ENCODE data around the gene SYT9. TPM values are rescaled to one million over a fixed set of nuclear protein-coding genes. Genes with fewer than 3 reads are reported as not detected.

Gene SYT9
- total and polyA plus RNA-seq, 4 experiments from 2014 or later, result not detected

GRCh38 chr11:7448201-7448600 is 196.5 kb downstream of the SYT9 start:
- H3K4me1 Mint-ChIP-seq, result no peaks in the 10 kb centered on the region
- POLR2A ChIA-PET (ENCODE audit: partially characterized antibody), result no interaction called here
- H3K27me3 Mint-ChIP-seq, result peaks cover 2 to 7% of the 10 kb centered on the region in 2 donors
- no peak overlapping the region for H3K4me3 Mint-ChIP-seq
- CTCF ChIA-PET (ENCODE audit: partially characterized antibody), result interaction anchor here (1.0 to 1.5 kb wide), 2 partner anchors 11 to 390 kb away, joined by 3 read pairs; no protein-coding TSS in a partner anchor
- Histone ChIP-seq H3K9me3 (ENCODE audit: control insufficient read depth in 1 of 2, low read length in 2 of 2) (no peaks in the 10 kb centered on the region), H3K4me3 (ENCODE audit: low read length in 2 of 2) (no peak overlapping the region), H3K4me1 (ENCODE audit: insufficient read depth, low read length) (no peaks in the 10 kb centered on the region), H3K36me3 (ENCODE audit: insufficient read depth, low read length) (no peaks in the 10 kb centered on the region), H3K27ac (ENCODE audit: low read depth, low read length) (no peak overlapping the region), H3K27me3 (ENCODE audit: insufficient read depth, low read length) (no peaks in the 10 kb centered on the region)
- H3K36me3 Mint-ChIP-seq, result no peaks in the 10 kb centered on the region
- no peaks in the 10 kb centered on the region for H3K9me3 Mint-ChIP-seq
- no peak overlapping the region for H3K27ac Mint-ChIP-seq
- no peak for DNase-seq
- intact Hi-C loops (cut with micrococcal nuclease), result no loop called here

GRCh38 chr11:7449211-7449840 is 197.6 kb downstream of the SYT9 start:
- H3K27ac Mint-ChIP-seq, result no peak overlapping the region
- Histone ChIP-seq H3K9me3 (ENCODE audit: control insufficient read depth in 1 of 2, low read length in 2 of 2) (no peaks in the 10 kb centered on the region), H3K27ac (ENCODE audit: low read depth, low read length) (no peak overlapping the region), H3K4me3 (ENCODE audit: low read length in 2 of 2) (no peak overlapping the region), H3K36me3 (ENCODE audit: insufficient read depth, low read length) (no peaks in the 10 kb centered on the region), H3K27me3 (ENCODE audit: insufficient read depth, low read length) (no peaks in the 10 kb centered on the region), H3K4me1 (ENCODE audit: insufficient read depth, low read length) (no peaks in the 10 kb centered on the region)
- intact Hi-C loops (cut with micrococcal nuclease), result no loop called here
- H3K9me3 Mint-ChIP-seq, result no peaks in the 10 kb centered on the region
- H3K27me3 Mint-ChIP-seq, result peaks cover 2 to 7% of the 10 kb centered on the region in 2 donors
- H3K4me3 Mint-ChIP-seq, result no peak overlapping the region
- no peaks in the 10 kb centered on the region for H3K36me3 Mint-ChIP-seq
- DNase-seq, result no peak
- POLR2A ChIA-PET (ENCODE audit: partially characterized antibody), result no interaction called here
- CTCF ChIA-PET (ENCODE audit: partially characterized antibody), result interaction anchor here (3.8 kb wide), 1 partner anchor 9 kb away, joined by 24 read pairs; no protein-coding TSS in a partner anchor
- H3K4me1 Mint-ChIP-seq, result no peaks in the 10 kb centered on the region

- Mint-ChIP-seq H3K4me1 (no peaks in the 10 kb centered on the region), H3K27ac (peak overlapping the region in 1 of 7 donors; percentile 5), H3K36me3 (no peaks in the 10 kb centered on the region), H3K9me3 (no peaks in the 10 kb centered on the region), H3K27me3 (peaks cover 2 to 7% of the 10 kb centered on the region in 2 donors), H3K4me3 (no peak overlapping the region)
- H3K27ac ChIP-seq (ENCODE audit: low read depth, low read length), result no peak overlapping the region
- no peaks in the 10 kb centered on the region for H3K27me3 ChIP-seq (ENCODE audit: insufficient read depth, low read length)
- H3K4me3 ChIP-seq (ENCODE audit: low read length in 2 of 2), result no peak overlapping the region
- intact Hi-C loops (cut with micrococcal nuclease), result no loop called here
- H3K36me3 ChIP-seq (ENCODE audit: insufficient read depth, low read length), result no peaks in the 10 kb centered on the region
- CTCF ChIA-PET (ENCODE audit: partially characterized antibody), result interaction anchor here (3.8 kb wide), 1 partner anchor 9 kb away, joined by 24 read pairs; no protein-coding TSS in a partner anchor
- POLR2A ChIA-PET (ENCODE audit: partially characterized antibody), result no interaction called here
- no peaks in the 10 kb centered on the region for H3K4me1 ChIP-seq (ENCODE audit: insufficient read depth, low read length)
- H3K9me3 ChIP-seq (ENCODE audit: control insufficient read depth in 1 of 2, low read length in 2 of 2), result no peaks in the 10 kb centered on the region
- no peak for DNase-seq
Observed at GRCh38 chr11:7449841-7450214, 198.1 kb downstream of the SYT9 start.

DNA sequence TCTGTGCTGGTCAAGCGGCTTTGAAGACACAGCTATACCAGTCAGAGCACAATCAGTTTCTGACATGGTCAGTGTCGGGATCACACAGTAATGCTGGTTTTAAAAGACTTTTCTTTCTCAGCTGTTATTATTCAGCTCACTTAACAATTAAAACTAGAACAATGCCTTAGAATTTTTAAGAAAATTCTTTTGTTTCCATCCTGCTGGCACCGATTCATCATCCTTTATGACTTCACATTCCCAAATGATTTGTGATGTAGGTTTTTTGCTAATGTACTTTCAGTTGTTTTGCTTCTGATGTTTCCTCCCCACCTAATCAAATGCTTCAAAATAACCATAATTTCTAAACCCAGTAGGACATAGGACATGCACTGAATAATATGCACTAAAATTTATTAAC is 199.1 kb downstream of the SYT9 start:
- H3K27me3 ChIP-seq (ENCODE audit: insufficient read depth, low read length), result no peaks in the 10 kb centered on the region
- no peaks in the 10 kb centered on the region for H3K4me1 ChIP-seq (ENCODE audit: insufficient read depth, low read length)
- Mint-ChIP-seq H3K4me1 (no peaks in the 10 kb centered on the region), H3K4me3 (no peak overlapping the region), H3K27ac (no peak overlapping the region), H3K36me3 (no peaks in the 10 kb centered on the region), H3K27me3 (peaks cover 2 to 5% of the 10 kb centered on the region in 2 donors), H3K9me3 (no peaks in the 10 kb centered on the region)
- no peak for DNase-seq
- ChIA-PET CTCF (ENCODE audit: partially characterized antibody) (interaction anchor here (3.8 kb wide), 1 partner anchor 10 kb away, joined by 24 read pairs; no protein-coding TSS in a partner anchor), POLR2A (ENCODE audit: partially characterized antibody) (no interaction called here)
- H3K4me3 ChIP-seq (ENCODE audit: low read length in 2 of 2), result no peak overlapping the region
- intact Hi-C loops (cut with micrococcal nuclease), result no loop called here
- no peaks in the 10 kb centered on the region for H3K36me3 ChIP-seq (ENCODE audit: insufficient read depth, low read length)
- no peak overlapping the region for H3K27ac ChIP-seq (ENCODE audit: low read depth, low read length)
- H3K9me3 ChIP-seq (ENCODE audit: control insufficient read depth in 1 of 2, low read length in 2 of 2), result no peaks in the 10 kb centered on the region

DNA sequence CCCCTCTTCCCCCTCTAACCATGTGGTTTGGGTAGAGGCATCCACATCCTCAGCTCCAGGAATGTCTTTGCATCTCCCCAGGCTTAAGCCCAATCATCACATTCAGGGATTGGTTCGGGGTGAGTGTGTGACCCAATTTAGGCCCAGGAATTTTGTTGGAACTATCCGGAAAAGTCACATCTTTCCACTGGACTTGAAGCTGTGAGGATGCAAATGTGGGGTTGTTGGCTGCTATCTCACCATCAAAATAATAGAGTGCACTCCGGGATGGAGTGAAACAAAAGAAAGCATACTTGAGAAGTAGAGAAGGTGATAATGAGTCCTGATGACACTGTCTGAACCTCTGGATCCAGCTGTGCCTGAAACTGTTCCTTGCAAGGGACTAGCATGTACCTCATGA is 199.8 kb downstream of the SYT9 start:
- Histone ChIP-seq H3K4me1 (ENCODE audit: insufficient read depth, low read length) (no peaks in the 10 kb centered on the region), H3K4me3 (ENCODE audit: low read length in 2 of 2) (no peak overlapping the region), H3K27ac (ENCODE audit: low read depth, low read length) (no peak overlapping the region), H3K27me3 (ENCODE audit: insufficient read depth, low read length) (no peaks in the 10 kb centered on the region), H3K36me3 (ENCODE audit: insufficient read depth, low read length) (no peaks in the 10 kb centered on the region), H3K9me3 (ENCODE audit: control insufficient read depth in 1 of 2, low read length in 2 of 2) (no peaks in the 10 kb centered on the region)
- CTCF ChIA-PET (ENCODE audit: partially characterized antibody), result interaction anchor here (3.8 kb wide), 1 partner anchor 11 kb away, joined by 24 read pairs; no protein-coding TSS in a partner anchor
- no peak for DNase-seq
- Mint-ChIP-seq H3K4me3 (no peak overlapping the region), H3K9me3 (no peaks in the 10 kb centered on the region), H3K36me3 (no peaks in the 10 kb centered on the region), H3K27me3 (peaks cover 2 to 5% of the 10 kb centered on the region in 2 donors), H3K27ac (peak overlapping the region in 1 of 7 donors; percentile 3), H3K4me1 (no peaks in the 10 kb centered on the region)
- intact Hi-C loops (cut with micrococcal nuclease), result no loop called here
- POLR2A ChIA-PET (ENCODE audit: partially characterized antibody), result no interaction called here

GRCh38 chr11:7451952-7452494 is 200.3 kb downstream of the SYT9 start:
- H3K36me3 Mint-ChIP-seq, result no peaks in the 10 kb centered on the region
- POLR2A ChIA-PET (ENCODE audit: partially characterized antibody), result no interaction called here

GRCh38 chr11:7454854-7455253 is 203.2 kb downstream of the SYT9 start:
- intact Hi-C loops (cut with micrococcal nuclease), result no loop called here
- no peak overlapping the region for H3K4me3 ChIP-seq (ENCODE audit: low read length in 2 of 2)
- POLR2A ChIA-PET (ENCODE audit: partially characterized antibody), result no interaction called here
- Mint-ChIP-seq H3K27ac (no peak overlapping the region), H3K36me3 (no peaks in the 10 kb centered on the region), H3K27me3 (peaks cover 1 to 5% of the 10 kb centered on the region in 2 donors), H3K4me3 (no peak overlapping the region), H3K4me1 (no peaks in the 10 kb centered on the region), H3K9me3 (peaks cover 0 to 4% (median 0%) of the 10 kb centered on the region in 8 donors)
- H3K9me3 ChIP-seq (ENCODE audit: control insufficient read depth in 1 of 2, low read length in 2 of 2), result no peaks in the 10 kb centered on the region
- H3K27ac ChIP-seq (ENCODE audit: low read depth, low read length), result no peak overlapping the region
- DNase-seq, result no peak
- H3K4me1 ChIP-seq (ENCODE audit: insufficient read depth, low read length), result no peaks in the 10 kb centered on the region
- H3K27me3 ChIP-seq (ENCODE audit: insufficient read depth, low read length), result no peaks in the 10 kb centered on the region
- no peaks in the 10 kb centered on the region for H3K36me3 ChIP-seq (ENCODE audit: insufficient read depth, low read length)
- CTCF ChIA-PET (ENCODE audit: partially characterized antibody), result interaction anchor here (1.1 to 1.7 kb wide), 4 partner anchors 10 to 102 kb away, joined by 4 to 7 read pairs (median 5); no protein-coding TSS in a partner anchor

More at GRCh38 chr11:7451952-7452494, 200.3 kb downstream of the SYT9 start:
- H3K27me3 ChIP-seq (ENCODE audit: insufficient read depth, low read length), result no peaks in the 10 kb centered on the region
- intact Hi-C loops (cut with micrococcal nuclease), result no loop called here
- H3K36me3 ChIP-seq (ENCODE audit: insufficient read depth, low read length), result no peaks in the 10 kb centered on the region
- no peak overlapping the region for H3K4me3 ChIP-seq (ENCODE audit: low read length in 2 of 2)
- peaks cover 0 to 5% of the 10 kb centered on the region in 2 donors for H3K27me3 Mint-ChIP-seq
- no peaks in the 10 kb centered on the region for H3K4me1 ChIP-seq (ENCODE audit: insufficient read depth, low read length)
- H3K4me3 Mint-ChIP-seq, result no peak overlapping the region
- no peak for DNase-seq
- H3K4me1 Mint-ChIP-seq, result no peaks in the 10 kb centered on the region
- no peaks in the 10 kb centered on the region for H3K9me3 ChIP-seq (ENCODE audit: control insufficient read depth in 1 of 2, low read length in 2 of 2)
- CTCF ChIA-PET (ENCODE audit: partially characterized antibody), result interaction anchor here (3.8 kb wide), 1 partner anchor 11 kb away, joined by 24 read pairs; no protein-coding TSS in a partner anchor
- H3K27ac ChIP-seq (ENCODE audit: low read depth, low read length), result no peak overlapping the region
- H3K9me3 Mint-ChIP-seq, result no peaks in the 10 kb centered on the region
- H3K27ac Mint-ChIP-seq, result no peak overlapping the region
